Suprapubic skin (tissue), 3 donors: Measurements from ENCODE around the gene WDR3.

ENCODE experiments used
- CTCF ChIP-seq, 2 donors: fragments of 200-600 bp in 1 of 2; fragments of 450-650 bp in 1 of 2; sonication (generic) in 1 of 2; IDR thresholded peaks; one replicate each; pipeline ENCODE4 v1.5.1; 2016 to 2019; ENCODE audit warnings: antibody characterized with exemption in 2 of 2, mild to moderate bottlenecking in 1 of 2, moderate library complexity in 1 of 2
- EP300 ChIP-seq: sonication (generic); formaldehyde crosslinking; IDR thresholded peaks from one replicate; pipeline ENCODE4 v1.6.1; 2017; ENCODE audit warnings: antibody characterized with exemption
- POLR2A ChIP-seq, 2 donors: fragments of 450-650 bp; IDR thresholded peaks; one replicate each; pipeline ENCODE4 v1.6.1; 2017; ENCODE audit warnings: antibody characterized with exemption in 2 of 2, mild to moderate bottlenecking in 2 of 2, moderate library complexity in 2 of 2

- TF ChIP-seq POLR2A (IDR thresholded peaks at IDR 0.05) (no peak), CTCF (IDR thresholded peaks at IDR 0.05) (no peak), EP300 (no peak)
Measured at GRCh38 chr1:117919376-117919775, 10.2 kb upstream of the WDR3 start.
